Dendritic cell treated with granulocyte-macrophage colony-stimulating factor and Interleukin-4, amounts not matched to agents 40 ng/mL and 50 ng/mL, for 4 days (primary cell): Measurements from ENCODE around the gene SPECC1.
"Not testable (repeated sequence)": the region's sequence is repeated elsewhere in the genome, so short reads cannot be mapped to it uniquely, and the experiment has no call there.

Source experiments
- H3K27ac Mint-ChIP-seq: one replicate; pipeline ENCODE4 v1.8.0; 2022; ENCODE audit warnings: mild to moderate bottlenecking, mixed read lengths
- H3K27me3 Mint-ChIP-seq: one replicate; pipeline ENCODE4 v1.8.0; 2022; ENCODE audit warnings: mild to moderate bottlenecking, mixed read lengths
- H3K36me3 Mint-ChIP-seq: one replicate; pipeline ENCODE4 v1.8.0; 2022; ENCODE audit warnings: low read depth, mixed read lengths
- H3K4me1 Mint-ChIP-seq: one replicate; pipeline ENCODE4 v1.8.0; 2022; ENCODE audit warnings: low read depth, mixed read lengths
- H3K4me3 Mint-ChIP-seq: one replicate; pipeline ENCODE4 v1.8.0; 2022; ENCODE audit warnings: mild to moderate bottlenecking, moderate library complexity, mixed read lengths
- H3K9me3 Mint-ChIP-seq: one replicate; pipeline ENCODE4 v1.8.0; 2022; ENCODE audit warnings: mixed read lengths
- intact Hi-C: fragments of 100-400 bp; cut with micrococcal nuclease; formaldehyde crosslinking; loops from one replicate; pipeline ENCODE4 v1.15.0; 2022

Gene SPECC1

GRCh38 chr17:20155258-20156195 is 146.4 kb downstream of the SPECC1 start:
- Mint-ChIP-seq H3K9me3 (no peaks in the 10 kb centered on the region), H3K27me3 (peaks cover 2% of the 10 kb centered on the region), H3K36me3 (peaks cover 14% of the 10 kb centered on the region), H3K27ac (peak overlapping the region; percentile 56), H3K4me3 (peak overlapping the region; percentile 70), H3K4me1 (peaks cover 12% of the 10 kb centered on the region)
- intact Hi-C loops: loop anchor here (5.0 kb wide), 1 partner anchor 33 kb away; no protein-coding TSS in a partner anchor

GRCh38 chr17:20156196-20157000 is 147.2 kb downstream of the SPECC1 start:
- peak overlapping the region; percentile 76 for H3K27ac Mint-ChIP-seq
- peak overlapping the region; percentile 70 for H3K4me3 Mint-ChIP-seq
- H3K27me3 Mint-ChIP-seq: peaks cover 2% of the 10 kb centered on the region
- H3K4me1 Mint-ChIP-seq: peaks cover 12% of the 10 kb centered on the region
- intact Hi-C loops: loop anchor here (5.0 kb wide), 1 partner anchor 34 kb away; no protein-coding TSS in a partner anchor
- H3K36me3 Mint-ChIP-seq: peaks cover 14% of the 10 kb centered on the region
- no peaks in the 10 kb centered on the region for H3K9me3 Mint-ChIP-seq

- H3K27ac Mint-ChIP-seq: peak overlapping the region; percentile 76
- peaks cover 12% of the 10 kb centered on the region for H3K4me1 Mint-ChIP-seq
- peaks cover 2% of the 10 kb centered on the region for H3K27me3 Mint-ChIP-seq
- H3K4me3 Mint-ChIP-seq: peak overlapping the region; percentile 70
- peaks cover 14% of the 10 kb centered on the region for H3K36me3 Mint-ChIP-seq
- no peaks in the 10 kb centered on the region for H3K9me3 Mint-ChIP-seq
- intact Hi-C loops: loop anchor here (5.0 kb wide), 1 partner anchor 35 kb away; no protein-coding TSS in a partner anchor
Observed at GRCh38 chr17:20157001-20157310, 147.8 kb downstream of the SPECC1 start.

- H3K27ac Mint-ChIP-seq: peak overlapping the region; percentile 37
- peaks cover 12% of the 10 kb centered on the region for H3K4me1 Mint-ChIP-seq
- peaks cover 2% of the 10 kb centered on the region for H3K27me3 Mint-ChIP-seq
- H3K36me3 Mint-ChIP-seq: peaks cover 29% of the 10 kb centered on the region
- no peak overlapping the region for H3K4me3 Mint-ChIP-seq
- intact Hi-C loops: loop anchor here (5.0 kb wide), 1 partner anchor 36 kb away; no protein-coding TSS in a partner anchor
- H3K9me3 Mint-ChIP-seq: no peaks in the 10 kb centered on the region
Observed at GRCh38 chr17:20158580-20158979, 149.4 kb downstream of the SPECC1 start.

- peaks cover 30% of the 10 kb centered on the region for H3K36me3 Mint-ChIP-seq
- no peak overlapping the region for H3K27ac Mint-ChIP-seq
- peaks cover 2% of the 10 kb centered on the region for H3K27me3 Mint-ChIP-seq
- peaks cover 12% of the 10 kb centered on the region for H3K4me1 Mint-ChIP-seq
- intact Hi-C loops: loop anchor here (5.0 kb wide), 1 partner anchor 37 kb away; no protein-coding TSS in a partner anchor
- H3K4me3 Mint-ChIP-seq: no peak overlapping the region
- H3K9me3 Mint-ChIP-seq: no peaks in the 10 kb centered on the region
Observed at GRCh38 chr17:20159406-20160069, 150.4 kb downstream of the SPECC1 start.

- H3K4me3 Mint-ChIP-seq, H3K9me3 Mint-ChIP-seq, H3K27me3 Mint-ChIP-seq, H3K4me1 Mint-ChIP-seq, H3K27ac Mint-ChIP-seq, intact Hi-C loops: not testable (repeated sequence)
- H3K36me3 Mint-ChIP-seq: peaks cover 20% of the 10 kb centered on the region
Observed at GRCh38 chr17:20165516-20165915, 156.4 kb downstream of the SPECC1 start.

- no peaks in the 10 kb centered on the region for H3K27me3 Mint-ChIP-seq
Observed at GRCh38 chr17:20170085-20170484, 160.9 kb downstream of the SPECC1 start.

GRCh38 chr17:20171741-20172365 is 162.7 kb downstream of the SPECC1 start:
- peaks cover 15% of the 10 kb centered on the region for H3K36me3 Mint-ChIP-seq
- H3K27me3 Mint-ChIP-seq: no peaks in the 10 kb centered on the region
- intact Hi-C loops: no loop called here
- H3K9me3 Mint-ChIP-seq: no peaks in the 10 kb centered on the region
- H3K4me3 Mint-ChIP-seq: no peak overlapping the region
- peaks cover 8% of the 10 kb centered on the region for H3K4me1 Mint-ChIP-seq
- no peak overlapping the region for H3K27ac Mint-ChIP-seq

More at GRCh38 chr17:20170085-20170484, 160.9 kb downstream of the SPECC1 start:
- Mint-ChIP-seq H3K27ac (no peak overlapping the region), H3K9me3 (no peaks in the 10 kb centered on the region), H3K4me3 (no peak overlapping the region), H3K4me1 (peaks cover 8% of the 10 kb centered on the region), H3K36me3 (peaks cover 15% of the 10 kb centered on the region)
- intact Hi-C loops: no loop called here

GRCh38 chr17:20172376-20172775 is 163.2 kb downstream of the SPECC1 start:
- peaks cover 8% of the 10 kb centered on the region for H3K4me1 Mint-ChIP-seq
- H3K27ac Mint-ChIP-seq: no peak overlapping the region
- no peaks in the 10 kb centered on the region for H3K9me3 Mint-ChIP-seq
- H3K4me3 Mint-ChIP-seq: no peak overlapping the region
- no peaks in the 10 kb centered on the region for H3K27me3 Mint-ChIP-seq
- peaks cover 15% of the 10 kb centered on the region for H3K36me3 Mint-ChIP-seq
- intact Hi-C loops: no loop called here

- Mint-ChIP-seq H3K4me1 (peaks cover 8% of the 10 kb centered on the region), H3K36me3 (peaks cover 15% of the 10 kb centered on the region), H3K27ac (no peak overlapping the region), H3K4me3 (no peak overlapping the region), H3K9me3 (no peaks in the 10 kb centered on the region), H3K27me3 (no peaks in the 10 kb centered on the region)
- intact Hi-C loops: no loop called here
Observed at GRCh38 chr17:20173091-20173490, 163.9 kb downstream of the SPECC1 start.

- Mint-ChIP-seq H3K36me3 (peaks cover 15% of the 10 kb centered on the region), H3K27ac (no peak overlapping the region), H3K27me3 (no peaks in the 10 kb centered on the region), H3K4me3 (no peak overlapping the region), H3K9me3 (no peaks in the 10 kb centered on the region), H3K4me1 (peaks cover 19% of the 10 kb centered on the region)
- intact Hi-C loops: no loop called here
Observed at GRCh38 chr17:20174588-20175265, 165.6 kb downstream of the SPECC1 start.

- Mint-ChIP-seq H3K27me3 (no peaks in the 10 kb centered on the region), H3K4me1 (peaks cover 24% of the 10 kb centered on the region), H3K27ac (no peak overlapping the region), H3K36me3 (no peaks in the 10 kb centered on the region), H3K9me3 (no peaks in the 10 kb centered on the region), H3K4me3 (no peak overlapping the region)
- intact Hi-C loops: no loop called here
Observed at GRCh38 chr17:20179041-20179440, 169.9 kb downstream of the SPECC1 start.

GRCh38 chr17:20180661-20181060 is 171.5 kb downstream of the SPECC1 start:
- no peak overlapping the region for H3K4me3 Mint-ChIP-seq
- no peaks in the 10 kb centered on the region for H3K36me3 Mint-ChIP-seq
- H3K4me1 Mint-ChIP-seq: peaks cover 34% of the 10 kb centered on the region
- peak overlapping the region; percentile 53 for H3K27ac Mint-ChIP-seq
- intact Hi-C loops: no loop called here
- no peaks in the 10 kb centered on the region for H3K27me3 Mint-ChIP-seq
- H3K9me3 Mint-ChIP-seq: no peaks in the 10 kb centered on the region
